Neural cell (in vitro differentiated cells): Measurements from ENCODE around the gene MRPS27. TPM values are rescaled to one million over a fixed set of nuclear protein-coding genes. Genes with fewer than 3 reads are reported as not detected.

Experiments used
- H2AFZ ChIP-seq: fragments of 200-600, 300-800 bp; sonication (generic), shearing (Covaris generic); 2 replicates; pipeline ENCODE4 v1.6.0; 2014; ENCODE audit warnings: low read depth, mild to moderate bottlenecking, antibody characterized with exemption, low read length, moderate library complexity
- H3F3A ChIP-seq: fragments of 200-600 bp; shearing (Covaris generic); 2 replicates; pipeline ENCODE4 v1.6.1; 2016; ENCODE audit warnings: mild to moderate bottlenecking, moderate library complexity, mixed read lengths, antibody characterized with exemption, low read length; ENCODE audit not compliant: insufficient read depth, poor library complexity, severe bottlenecking
- H3K27ac ChIP-seq: fragments of 200-600, 300-800 bp; sonication (generic), shearing (Covaris generic); 2 replicates; pipeline ENCODE4 v1.5.1; 2014; ENCODE audit warnings: mild to moderate bottlenecking, low read length, moderate library complexity
- H3K27me3 ChIP-seq: fragments of 300-800, 200-600 bp; sonication (generic), shearing (Covaris generic); 2 replicates; pipeline ENCODE4 v1.6.0; 2014; ENCODE audit warnings: mild to moderate bottlenecking, low read depth, low read length, moderate library complexity; ENCODE audit not compliant: insufficient read depth
- H3K36me3 ChIP-seq: fragments of 300-800, 200-600 bp; sonication (generic), shearing (Covaris generic); 2 replicates; pipeline ENCODE4 v1.5.1; 2014; ENCODE audit warnings: mild to moderate bottlenecking, antibody characterized with exemption, low read length, moderate library complexity; ENCODE audit not compliant: insufficient read depth
- H3K4me2 ChIP-seq: fragments of 300-800, 200-600 bp; sonication (generic), shearing (Covaris generic); 2 replicates; pipeline ENCODE4 v1.6.0; 2014; ENCODE audit warnings: mild to moderate bottlenecking, low read length
- H3K4me3 ChIP-seq: fragments of 300-800, 200-600 bp; sonication (generic), shearing (Covaris generic); 2 replicates; pipeline ENCODE4 v1.5.1; 2014; ENCODE audit warnings: mild to moderate bottlenecking, low read length, moderate library complexity
- H3K79me2 ChIP-seq: fragments of 200-600 bp; shearing (Covaris generic); replicated peaks from 2 replicates; pipeline ENCODE4 v1.6.0; 2014; ENCODE audit warnings: mild to moderate bottlenecking, low read length, moderate library complexity; ENCODE audit not compliant: insufficient read depth
- H3K9ac ChIP-seq: fragments of 300-800, 200-600 bp; sonication (generic), shearing (Covaris generic); 2 replicates; pipeline ENCODE4 v1.6.1; 2016; ENCODE audit warnings: mild to moderate bottlenecking, low read length, mixed read lengths
- H3K9me2 ChIP-seq: fragments of 200-600 bp; shearing (Covaris generic); 2 replicates; pipeline ENCODE4 v1.6.1; 2016; ENCODE audit warnings: mild to moderate bottlenecking, low read length, mixed read lengths; ENCODE audit not compliant: insufficient read depth
- H3K9me3 ChIP-seq: fragments of 200-600, 300-800 bp; sonication (generic), shearing (Covaris generic); 2 replicates; pipeline ENCODE4 v1.6.1; 2016; ENCODE audit warnings: mild to moderate bottlenecking, mixed run types, low read length, moderate library complexity, mixed read lengths
- H4K20me1 ChIP-seq: fragments of 200-600 bp; shearing (Covaris generic); 2 replicates; pipeline ENCODE4 v1.6.1; 2016; ENCODE audit warnings: mild to moderate bottlenecking, mixed run types; ENCODE audit not compliant: insufficient read depth
- EP300 ChIP-seq: fragments of 450-650 bp; conservative IDR thresholded peaks from 2 replicates; pipeline ENCODE4 v1.6.1; 2014; ENCODE audit warnings: antibody characterized with exemption, mild to moderate bottlenecking, moderate library complexity; ENCODE audit not compliant: poor library complexity, severe bottlenecking
- EZH2 ChIP-seq: fragments of 200-600, 300-800 bp; shearing (Covaris generic), sonication (generic); IDR thresholded peaks from 2 replicates; pipeline ENCODE4 v1.6.1; 2014; ENCODE audit warnings: antibody characterized with exemption, low read length, borderline replicate concordance, mild to moderate bottlenecking; ENCODE audit not compliant: insufficient read depth, poor library complexity, severe bottlenecking
- MXI1 ChIP-seq: fragments of 450-650 bp; conservative IDR thresholded peaks from 2 replicates; pipeline ENCODE4 v1.6.1; 2014; ENCODE audit warnings: antibody characterized with exemption, mild to moderate bottlenecking; ENCODE audit not compliant: poor library complexity, severe bottlenecking
- POLR2AphosphoS5 ChIP-seq: IDR thresholded peaks from 2 replicates; pipeline ENCODE4 v1.6.1; 2012
- RAD21 ChIP-seq: fragments of 450-650 bp; conservative IDR thresholded peaks from 2 replicates; pipeline ENCODE4 v1.6.1; 2014; ENCODE audit warnings: antibody characterized with exemption, mild to moderate bottlenecking, moderate library complexity
- SMC3 ChIP-seq: fragments of 450-650 bp; conservative IDR thresholded peaks from 2 replicates; pipeline ENCODE4 v1.6.1; 2014; ENCODE audit warnings: antibody characterized with exemption, mild to moderate bottlenecking, moderate library complexity; ENCODE audit not compliant: poor library complexity
- TAF1 ChIP-seq: IDR thresholded peaks from 2 replicates; pipeline ENCODE4 v1.6.1; 2012; ENCODE audit warnings: low read depth
- polyA plus RNA-seq: library from polyadenylated mRNA; depleted of rRNA; stranded (reverse); fragments of >200 nt; gene quantifications from 2 replicates; pipeline ENCODE4 v1.2.3, GENCODE V29; 2014
- TF ChIP-seq, protein P1 (sequence below): IDR thresholded peaks from 2 replicates; pipeline ENCODE4 v1.6.1; 2012; ENCODE audit warnings: borderline replicate concordance
- TF ChIP-seq, protein P2 (sequence below): fragments of 450-650 bp; IDR thresholded peaks from 2 replicates; pipeline ENCODE4 v1.5.1; 2014; ENCODE audit warnings: antibody characterized with exemption, mild to moderate bottlenecking, moderate library complexity; ENCODE audit not compliant: poor library complexity, severe bottlenecking

MRPS27 gene
- polyA plus RNA-seq, 1 donor from 2014 or later = 36.7 TPM

DNA sequence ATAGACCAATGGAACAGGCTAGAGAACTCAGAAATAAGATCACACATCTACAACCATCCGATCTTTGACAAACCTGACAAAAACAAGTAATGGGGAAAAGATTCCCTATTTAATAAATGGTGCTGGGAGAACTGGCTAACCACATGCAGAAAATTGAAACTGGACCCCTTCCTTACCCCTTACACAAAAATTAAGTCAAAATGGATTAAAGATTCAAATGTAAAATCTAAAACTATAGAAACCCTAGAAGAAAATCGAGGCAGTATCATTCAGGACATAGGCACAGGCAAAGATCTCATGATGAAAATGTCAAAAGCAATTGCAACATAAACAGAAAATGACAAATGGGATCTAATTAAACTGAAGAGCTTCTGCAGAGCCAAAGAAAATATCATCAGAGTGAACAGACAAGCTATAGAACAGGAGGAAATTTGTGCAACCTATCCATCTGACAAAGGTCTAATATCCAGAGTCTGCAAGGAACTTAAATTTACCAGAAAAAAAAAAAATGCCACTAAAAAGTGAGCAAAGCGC lies 43.8 kb downstream of the MRPS27 start:
- Histone ChIP-seq H3F3A (no peaks in the 10 kb centered on the region), H3K9me3 (no peaks in the 10 kb centered on the region), H3K79me2 (no peaks in the 10 kb centered on the region), H3K27ac (no peak overlapping the region), H3K27me3 (no peaks in the 10 kb centered on the region), H3K4me2 (no peak overlapping the region), H2AFZ (no peak overlapping the region), H3K9me2 (no peaks in the 10 kb centered on the region), H3K4me3 (no peak overlapping the region), H3K36me3 (no peaks in the 10 kb centered on the region), H4K20me1 (no peaks in the 10 kb centered on the region), H3K9ac (no peak overlapping the region)
- no peak for TF ChIP-seq SMC3

DNA sequence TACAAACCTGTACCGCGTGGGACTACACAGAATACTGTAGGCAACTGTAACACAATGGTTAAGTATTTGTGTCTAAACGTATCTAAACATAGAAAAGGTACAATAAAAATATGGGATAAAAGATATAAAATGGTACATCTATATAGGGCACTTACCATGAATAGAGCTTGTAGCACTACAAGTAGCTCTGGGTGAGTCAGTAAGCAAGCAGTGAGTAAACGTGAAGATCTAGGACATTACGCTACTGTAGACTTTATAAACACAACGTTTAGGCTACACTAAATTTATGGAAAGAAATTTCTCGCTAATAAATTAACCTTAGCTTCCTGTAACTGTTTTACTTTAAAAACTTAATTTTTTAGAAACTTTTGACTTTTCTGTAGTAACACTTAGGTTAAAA lies 46.5 kb downstream of the MRPS27 start:
- H3K9me2 ChIP-seq = no peaks in the 10 kb centered on the region
- H3F3A ChIP-seq = no peaks in the 10 kb centered on the region
- no peaks in the 10 kb centered on the region for H3K36me3 ChIP-seq
- H3K4me2 ChIP-seq = no peak overlapping the region
- no peaks in the 10 kb centered on the region for H3K27me3 ChIP-seq
- H2AFZ ChIP-seq = no peak overlapping the region
- H3K9me3 ChIP-seq = no peaks in the 10 kb centered on the region
- no peak overlapping the region for H3K4me3 ChIP-seq
- H4K20me1 ChIP-seq = no peaks in the 10 kb centered on the region
- TF ChIP-seq POLR2AphosphoS5 (no peak), MXI1 (no peak), SMC3 (no peak), TAF1 (no peak), EP300 (no peak), EZH2 (no peak), RAD21 (no peak)
- TF ChIP-seq, protein P1, sequence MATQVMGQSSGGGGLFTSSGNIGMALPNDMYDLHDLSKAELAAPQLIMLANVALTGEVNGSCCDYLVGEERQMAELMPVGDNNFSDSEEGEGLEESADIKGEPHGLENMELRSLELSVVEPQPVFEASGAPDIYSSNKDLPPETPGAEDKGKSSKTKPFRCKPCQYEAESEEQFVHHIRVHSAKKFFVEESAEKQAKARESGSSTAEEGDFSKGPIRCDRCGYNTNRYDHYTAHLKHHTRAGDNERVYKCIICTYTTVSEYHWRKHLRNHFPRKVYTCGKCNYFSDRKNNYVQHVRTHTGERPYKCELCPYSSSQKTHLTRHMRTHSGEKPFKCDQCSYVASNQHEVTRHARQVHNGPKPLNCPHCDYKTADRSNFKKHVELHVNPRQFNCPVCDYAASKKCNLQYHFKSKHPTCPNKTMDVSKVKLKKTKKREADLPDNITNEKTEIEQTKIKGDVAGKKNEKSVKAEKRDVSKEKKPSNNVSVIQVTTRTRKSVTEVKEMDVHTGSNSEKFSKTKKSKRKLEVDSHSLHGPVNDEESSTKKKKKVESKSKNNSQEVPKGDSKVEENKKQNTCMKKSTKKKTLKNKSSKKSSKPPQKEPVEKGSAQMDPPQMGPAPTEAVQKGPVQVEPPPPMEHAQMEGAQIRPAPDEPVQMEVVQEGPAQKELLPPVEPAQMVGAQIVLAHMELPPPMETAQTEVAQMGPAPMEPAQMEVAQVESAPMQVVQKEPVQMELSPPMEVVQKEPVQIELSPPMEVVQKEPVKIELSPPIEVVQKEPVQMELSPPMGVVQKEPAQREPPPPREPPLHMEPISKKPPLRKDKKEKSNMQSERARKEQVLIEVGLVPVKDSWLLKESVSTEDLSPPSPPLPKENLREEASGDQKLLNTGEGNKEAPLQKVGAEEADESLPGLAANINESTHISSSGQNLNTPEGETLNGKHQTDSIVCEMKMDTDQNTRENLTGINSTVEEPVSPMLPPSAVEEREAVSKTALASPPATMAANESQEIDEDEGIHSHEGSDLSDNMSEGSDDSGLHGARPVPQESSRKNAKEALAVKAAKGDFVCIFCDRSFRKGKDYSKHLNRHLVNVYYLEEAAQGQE = no peak
- TF ChIP-seq, protein P2, sequence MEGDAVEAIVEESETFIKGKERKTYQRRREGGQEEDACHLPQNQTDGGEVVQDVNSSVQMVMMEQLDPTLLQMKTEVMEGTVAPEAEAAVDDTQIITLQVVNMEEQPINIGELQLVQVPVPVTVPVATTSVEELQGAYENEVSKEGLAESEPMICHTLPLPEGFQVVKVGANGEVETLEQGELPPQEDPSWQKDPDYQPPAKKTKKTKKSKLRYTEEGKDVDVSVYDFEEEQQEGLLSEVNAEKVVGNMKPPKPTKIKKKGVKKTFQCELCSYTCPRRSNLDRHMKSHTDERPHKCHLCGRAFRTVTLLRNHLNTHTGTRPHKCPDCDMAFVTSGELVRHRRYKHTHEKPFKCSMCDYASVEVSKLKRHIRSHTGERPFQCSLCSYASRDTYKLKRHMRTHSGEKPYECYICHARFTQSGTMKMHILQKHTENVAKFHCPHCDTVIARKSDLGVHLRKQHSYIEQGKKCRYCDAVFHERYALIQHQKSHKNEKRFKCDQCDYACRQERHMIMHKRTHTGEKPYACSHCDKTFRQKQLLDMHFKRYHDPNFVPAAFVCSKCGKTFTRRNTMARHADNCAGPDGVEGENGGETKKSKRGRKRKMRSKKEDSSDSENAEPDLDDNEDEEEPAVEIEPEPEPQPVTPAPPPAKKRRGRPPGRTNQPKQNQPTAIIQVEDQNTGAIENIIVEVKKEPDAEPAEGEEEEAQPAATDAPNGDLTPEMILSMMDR = no peak
- H3K79me2 ChIP-seq = no peaks in the 10 kb centered on the region
- H3K9ac ChIP-seq = no peak overlapping the region
- no peak overlapping the region for H3K27ac ChIP-seq

DNA sequence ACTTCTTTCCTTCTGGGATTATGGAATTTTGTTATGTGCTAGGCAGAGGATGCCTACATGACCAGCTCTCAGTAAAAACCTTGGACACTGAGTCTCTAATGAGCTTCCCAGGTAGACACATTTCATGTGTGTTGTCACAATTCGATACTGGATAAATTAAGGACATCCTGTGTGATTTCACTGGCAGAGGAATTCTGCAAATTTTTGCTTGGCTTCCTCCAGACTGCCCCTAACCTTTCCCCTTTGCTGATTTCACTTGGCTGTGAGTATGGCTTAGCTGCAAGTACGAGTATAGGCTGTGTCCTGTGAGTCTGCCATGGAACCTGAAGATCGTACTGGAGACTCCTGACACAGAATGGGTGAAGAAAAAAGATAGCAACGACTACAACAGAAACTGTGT lies 47.6 kb downstream of the MRPS27 start:
- H3K9me3 ChIP-seq = no peaks in the 10 kb centered on the region
- TF ChIP-seq POLR2AphosphoS5 (no peak), RAD21 (no peak), EZH2 (no peak), EP300 (no peak), MXI1 (no peak), SMC3 (no peak), TAF1 (no peak)
- TF ChIP-seq, protein P1 = no peak
- TF ChIP-seq, protein P2 = no peak
- H3K36me3 ChIP-seq = no peaks in the 10 kb centered on the region
- H3K27ac ChIP-seq = no peak overlapping the region
- no peaks in the 10 kb centered on the region for H3K79me2 ChIP-seq
- H2AFZ ChIP-seq = no peak overlapping the region
- no peaks in the 10 kb centered on the region for H3K27me3 ChIP-seq
- H4K20me1 ChIP-seq = no peaks in the 10 kb centered on the region
- no peaks in the 10 kb centered on the region for H3K9me2 ChIP-seq
- H3K4me3 ChIP-seq = no peak overlapping the region
- H3K4me2 ChIP-seq = no peak overlapping the region
- H3F3A ChIP-seq = no peaks in the 10 kb centered on the region
- no peak overlapping the region for H3K9ac ChIP-seq
